BE2C (cell line): ENCODE measurements around the gene IGSF21. TPM values are rescaled to one million over a fixed set of nuclear protein-coding genes. Genes with fewer than 3 reads are reported as not detected.

Experiments used
- DNase-seq: peaks from one replicate; pipeline ENCODE4 v3.0.0-alpha.2; 2020
- H3K27me3 ChIP-seq: fragments of 250-450 bp; sonication (Bioruptor Pico); 2 replicates; pipeline ENCODE4 v1.5.1; 2020; ENCODE audit warnings: mild to moderate bottlenecking
- H3K36me3 ChIP-seq: fragments of 250-450 bp; sonication (Bioruptor Pico); 2 replicates; pipeline ENCODE4 v1.5.1; 2020; ENCODE audit warnings: mild to moderate bottlenecking
- H3K4me1 ChIP-seq: fragments of 250-450 bp; sonication (Bioruptor Pico); 2 replicates; pipeline ENCODE4 v1.5.1; 2020
- H3K4me3 ChIP-seq: 2 replicates; pipeline ENCODE4 v1.5.1; 2011; ENCODE audit warnings: low read depth, low read length
- H3K9me3 ChIP-seq: fragments of 250-450 bp; sonication (Bioruptor Pico); 2 replicates; pipeline ENCODE4 v1.5.1; 2020
- CTCF ChIP-seq: IDR thresholded peaks from 2 replicates; pipeline ENCODE4 v1.5.1; 2012; ENCODE audit warnings: mild to moderate bottlenecking, low read depth, low read length
- polyA plus RNA-seq: library from polyadenylated mRNA; unstranded; fragments of >200 nt; gene quantifications from one replicate; pipeline ENCODE4 v1.2.1, GENCODE V29; 2012; ENCODE audit warnings: low read depth, missing spikeins; ENCODE audit not compliant: insufficient read length, insufficient read depth

The IGSF21 gene
- 0.69 TPM for polyA plus RNA-seq

- peaks cover 46% of the 10 kb centered on the region for H3K27me3 ChIP-seq
- no peak within 1 kb of the TSS for H3K4me3 ChIP-seq
- TF ChIP-seq CTCF = no peak
- DNase-seq = no peak
- H3K4me1 ChIP-seq = no peaks in the 10 kb centered on the region
- no peaks in the 10 kb centered on the region for H3K9me3 ChIP-seq
- H3K36me3 ChIP-seq = no peaks in the 10 kb centered on the region
Measured at GRCh38 chr1:18107369-18108298, at the start of gene IGSF21. IGSF21 (plus strand) TSS chr1:18107798; CDS start chr1:18108129, 331 bp downstream.

GRCh38 chr1:18058206-18058921 lies 49.2 kb upstream of the IGSF21 start:
- TF ChIP-seq CTCF = no peak
- Histone ChIP-seq H3K36me3 (no peaks in the 10 kb centered on the region), H3K27me3 (no peaks in the 10 kb centered on the region), H3K9me3 (no peaks in the 10 kb centered on the region), H3K4me3 (no peak overlapping the region), H3K4me1 (no peaks in the 10 kb centered on the region)
- no peak for DNase-seq

- no peaks in the 10 kb centered on the region for H3K36me3 ChIP-seq
- TF ChIP-seq CTCF = no peak
- H3K9me3 ChIP-seq = no peaks in the 10 kb centered on the region
- H3K27me3 ChIP-seq = no peaks in the 10 kb centered on the region
- DNase-seq = no peak
- no peaks in the 10 kb centered on the region for H3K4me1 ChIP-seq
- H3K4me3 ChIP-seq = no peak overlapping the region
Measured at GRCh38 chr1:18058981-18059605, 48.5 kb upstream of the IGSF21 start.

GRCh38 chr1:18060366-18060765 lies 47.2 kb upstream of the IGSF21 start:
- Histone ChIP-seq H3K4me3 (no peak overlapping the region), H3K4me1 (no peaks in the 10 kb centered on the region), H3K9me3 (no peaks in the 10 kb centered on the region), H3K36me3 (no peaks in the 10 kb centered on the region), H3K27me3 (no peaks in the 10 kb centered on the region)
- TF ChIP-seq CTCF = no peak
- DNase-seq = no peak

GRCh38 chr1:18062185-18062584 lies 45.4 kb upstream of the IGSF21 start:
- no peaks in the 10 kb centered on the region for H3K27me3 ChIP-seq
- TF ChIP-seq CTCF = no peak
- DNase-seq = no peak
- H3K9me3 ChIP-seq = no peaks in the 10 kb centered on the region
- H3K4me1 ChIP-seq = no peaks in the 10 kb centered on the region
- no peaks in the 10 kb centered on the region for H3K36me3 ChIP-seq
- no peak overlapping the region for H3K4me3 ChIP-seq
